Neural progenitor cell (in vitro differentiated cells): Measurements from ENCODE around the gene DTNB. TPM values are rescaled to one million over a fixed set of nuclear protein-coding genes. Genes with fewer than 3 reads are reported as not detected.

Experiments
- DNase-seq: peaks from one replicate; pipeline ENCODE4 v3.0.0-alpha.2; 2016; ENCODE audit warnings: low spot score
- H2AFZ ChIP-seq: fragments of 200-600 bp; sonication (generic); replicated peaks from 2 replicates; pipeline ENCODE4 v1.6.1; 2016; ENCODE audit warnings: antibody characterized with exemption
- H3F3A ChIP-seq: fragments of 200-600 bp; sonication (generic); 2 replicates; pipeline ENCODE4 v1.6.1; 2016; ENCODE audit warnings: antibody characterized with exemption, low read depth
- H3K27ac ChIP-seq: fragments of 200-600 bp; sonication (generic); 2 replicates; pipeline ENCODE4 v1.5.1; 2016; ENCODE audit warnings: mild to moderate bottlenecking
- H3K27me3 ChIP-seq: fragments of 200-600 bp; sonication (generic); 2 replicates; pipeline ENCODE4 v1.6.1; 2016; ENCODE audit warnings: mild to moderate bottlenecking, moderate library complexity
- H3K36me3 ChIP-seq: fragments of 200-600 bp; sonication (generic); 2 replicates; pipeline ENCODE4 v1.5.1; 2016
- H3K4me1 ChIP-seq: fragments of 200-600 bp; sonication (generic); 2 replicates; pipeline ENCODE4 v1.6.1; 2016; ENCODE audit warnings: mixed run types
- H3K4me2 ChIP-seq: fragments of 200-600 bp; sonication (generic); 2 replicates; pipeline ENCODE4 v1.6.1; 2016
- H3K4me3 ChIP-seq: fragments of 200-600 bp; sonication (generic); 2 replicates; pipeline ENCODE4 v1.5.1; 2016
- H3K79me2 ChIP-seq: fragments of 200-600 bp; sonication (generic); 2 replicates; pipeline ENCODE4 v1.6.1; 2016; ENCODE audit warnings: low read depth
- H3K9ac ChIP-seq: fragments of 200-600 bp; sonication (generic); 2 replicates; pipeline ENCODE4 v1.6.1; 2016
- H3K9me3 ChIP-seq: fragments of 200-600 bp; sonication (generic); 2 replicates; pipeline ENCODE4 v1.5.1; 2016; ENCODE audit warnings: low read depth
- H4K20me1 ChIP-seq: fragments of 200-600 bp; sonication (generic); 2 replicates; pipeline ENCODE4 v1.6.1; 2016; ENCODE audit warnings: low read depth
- H3K27ac Mint-ChIP-seq: 3 replicates; pipeline ENCODE4 v1.8.0; 2021; ENCODE audit warnings: mixed read lengths
- H3K27me3 Mint-ChIP-seq: 2 replicates; pipeline ENCODE4 v1.8.0; 2022; ENCODE audit warnings: low read depth, mild to moderate bottlenecking, inconsistent platforms, moderate library complexity, mixed read lengths; ENCODE audit not compliant: insufficient read depth
- H3K36me3 Mint-ChIP-seq: 3 replicates; pipeline ENCODE4 v1.8.0; 2021; ENCODE audit warnings: mixed read lengths
- H3K4me1 Mint-ChIP-seq: 3 replicates; pipeline ENCODE4 v1.8.0; 2021; ENCODE audit warnings: mixed read lengths
- H3K4me3 Mint-ChIP-seq: 3 replicates; pipeline ENCODE4 v1.8.0; 2021; ENCODE audit warnings: mild to moderate bottlenecking, moderate library complexity, mixed read lengths
- H3K9me3 Mint-ChIP-seq: 3 replicates; pipeline ENCODE4 v1.8.0; 2020; ENCODE audit warnings: mixed read lengths
- CTCF ChIP-seq: fragments of 200-600 bp; sonication (generic); IDR thresholded peaks from 2 replicates; pipeline ENCODE4 v1.5.1; 2017; ENCODE audit warnings: antibody characterized with exemption, mild to moderate bottlenecking
- EZH2 ChIP-seq: fragments of 200-600 bp; sonication (generic); IDR thresholded peaks from 2 replicates; pipeline ENCODE4 v1.6.1; 2017; ENCODE audit warnings: antibody characterized with exemption, mild to moderate bottlenecking, moderate library complexity
- EZH2phosphoT487 ChIP-seq: fragments of 200-600 bp; sonication (generic); IDR thresholded peaks from 2 replicates; pipeline ENCODE4 v1.6.1; 2017; ENCODE audit warnings: antibody characterized with exemption
- total RNA-seq: library from RNA; depleted of rRNA; stranded (reverse); fragments of >200 nt; gene quantifications from 2 replicates; pipeline ENCODE4 v1.2.3, GENCODE V29; 2015; ENCODE audit warnings: low replicate concordance

The DTNB gene
- total RNA-seq, 1 donor from 2014 or later, result 27.1 TPM

GRCh38 chr2:25548601-25549000 lies 124.8 kb downstream of the DTNB start:
- no peaks in the 10 kb centered on the region for H3F3A ChIP-seq
- H3K4me1 Mint-ChIP-seq, result peaks cover 3% of the 10 kb centered on the region
- no peak for DNase-seq
- H3K9ac ChIP-seq, result no peak overlapping the region
- no peak overlapping the region for H3K27ac ChIP-seq
- H2AFZ ChIP-seq, result no peak overlapping the region
- peak overlapping the region; percentile 12 for H3K27ac Mint-ChIP-seq
- H3K36me3 ChIP-seq, result no peaks in the 10 kb centered on the region
- no peaks in the 10 kb centered on the region for H4K20me1 ChIP-seq
- H3K4me3 Mint-ChIP-seq, result no peak overlapping the region
- no peaks in the 10 kb centered on the region for H3K9me3 ChIP-seq
- no peaks in the 10 kb centered on the region for H3K79me2 ChIP-seq
- no peak overlapping the region for H3K4me3 ChIP-seq
- no peaks in the 10 kb centered on the region for H3K9me3 Mint-ChIP-seq
- no peaks in the 10 kb centered on the region for H3K27me3 Mint-ChIP-seq
- TF ChIP-seq EZH2 (no peak), EZH2phosphoT487 (no peak), CTCF (no peak)
- peaks cover 2% of the 10 kb centered on the region for H3K36me3 Mint-ChIP-seq
- no peaks in the 10 kb centered on the region for H3K27me3 ChIP-seq
- no peak overlapping the region for H3K4me2 ChIP-seq
- H3K4me1 ChIP-seq, result no peaks in the 10 kb centered on the region

GRCh38 chr2:25546852-25547251 lies 126.5 kb downstream of the DTNB start:
- DNase-seq, result no peak
- Mint-ChIP-seq H3K4me1 (peaks cover 3% of the 10 kb centered on the region), H3K36me3 (peaks cover 2% of the 10 kb centered on the region)

GRCh38 chr2:25545899-25546298 lies 127.5 kb downstream of the DTNB start:
- no peak overlapping the region for H3K4me3 Mint-ChIP-seq
- no peak overlapping the region for H3K9ac ChIP-seq
- no peaks in the 10 kb centered on the region for H3F3A ChIP-seq
- no peaks in the 10 kb centered on the region for H3K36me3 ChIP-seq
- peaks cover 2% of the 10 kb centered on the region for H3K36me3 Mint-ChIP-seq
- H3K9me3 Mint-ChIP-seq, result no peaks in the 10 kb centered on the region
- no peaks in the 10 kb centered on the region for H3K9me3 ChIP-seq
- H3K27me3 ChIP-seq, result no peaks in the 10 kb centered on the region
- no peaks in the 10 kb centered on the region for H3K79me2 ChIP-seq
- H3K4me2 ChIP-seq, result no peak overlapping the region
- no peaks in the 10 kb centered on the region for H3K4me1 ChIP-seq
- peaks cover 3% of the 10 kb centered on the region for H3K4me1 Mint-ChIP-seq
- no peaks in the 10 kb centered on the region for H4K20me1 ChIP-seq
- H3K27ac Mint-ChIP-seq, result no peak overlapping the region
- no peaks in the 10 kb centered on the region for H3K27me3 Mint-ChIP-seq
- H2AFZ ChIP-seq, result no peak overlapping the region
- no peak overlapping the region for H3K27ac ChIP-seq
- TF ChIP-seq CTCF (no peak), EZH2phosphoT487 (no peak), EZH2 (no peak)
- DNase-seq, result no peak
- no peak overlapping the region for H3K4me3 ChIP-seq

More at GRCh38 chr2:25546852-25547251, 126.5 kb downstream of the DTNB start:
- no peaks in the 10 kb centered on the region for H3K79me2 ChIP-seq
- H4K20me1 ChIP-seq, result no peaks in the 10 kb centered on the region
- no peaks in the 10 kb centered on the region for H3F3A ChIP-seq
- H3K4me1 ChIP-seq, result no peaks in the 10 kb centered on the region
- no peak overlapping the region for H3K9ac ChIP-seq
- H2AFZ ChIP-seq, result no peak overlapping the region
- Mint-ChIP-seq H3K27me3 (no peaks in the 10 kb centered on the region), H3K9me3 (no peaks in the 10 kb centered on the region), H3K4me3 (no peak overlapping the region), H3K27ac (no peak overlapping the region)
- no peak overlapping the region for H3K4me2 ChIP-seq
- no peaks in the 10 kb centered on the region for H3K27me3 ChIP-seq
- no peak for TF ChIP-seq EZH2phosphoT487
- no peak for TF ChIP-seq EZH2
- TF ChIP-seq CTCF, result no peak
- no peaks in the 10 kb centered on the region for H3K9me3 ChIP-seq
- no peak overlapping the region for H3K4me3 ChIP-seq
- H3K36me3 ChIP-seq, result no peaks in the 10 kb centered on the region
- H3K27ac ChIP-seq, result no peak overlapping the region
